GM21423 (cell line): ENCODE data around the gene MYO3B.
"Not testable (repeated sequence)": the region's sequence is repeated elsewhere in the genome, so short reads cannot be mapped to it uniquely, and the experiment has no call there.

Experiments
- ATAC-seq: cut with Tn5 transposase; IDR thresholded peaks from one replicate; pipeline ENCODE4 v1.9.1; 2021; ENCODE audit warnings: mild to moderate bottlenecking, moderate library complexity; ENCODE audit not compliant: unreplicated experiment

MYO3B gene

GRCh38 chr2:170336408-170336807 is 158.5 kb downstream of the MYO3B start:
- no peak for ATAC-seq

GRCh38 chr2:170336916-170337315 is 159.0 kb downstream of the MYO3B start:
- ATAC-seq = no peak

- ATAC-seq = no peak
Measured at GRCh38 chr2:170339322-170339721, 161.4 kb downstream of the MYO3B start.

GRCh38 chr2:170339750-170340692 is 162.1 kb downstream of the MYO3B start:
- no peak for ATAC-seq

- no peak for ATAC-seq
Measured at GRCh38 chr2:170340693-170341068, 162.7 kb downstream of the MYO3B start.

GRCh38 chr2:170341684-170342623 is 164.0 kb downstream of the MYO3B start:
- ATAC-seq = no peak

- ATAC-seq = no peak
Measured at GRCh38 chr2:170344663-170345346, 166.9 kb downstream of the MYO3B start.

GRCh38 chr2:170345607-170346006 is 167.7 kb downstream of the MYO3B start:
- no peak for ATAC-seq

GRCh38 chr2:170349269-170349668 is 171.3 kb downstream of the MYO3B start:
- not testable (repeated sequence) for ATAC-seq

- ATAC-seq = no peak
Measured at GRCh38 chr2:170350929-170351826, 173.2 kb downstream of the MYO3B start.

GRCh38 chr2:170353723-170354122 is 175.8 kb downstream of the MYO3B start:
- no peak for ATAC-seq

GRCh38 chr2:170354388-170354787 is 176.4 kb downstream of the MYO3B start:
- ATAC-seq = no peak

- no peak for ATAC-seq
Measured at GRCh38 chr2:170354855-170355780, 177.2 kb downstream of the MYO3B start.

- no peak for ATAC-seq
Measured at GRCh38 chr2:170359466-170359865, 181.5 kb downstream of the MYO3B start.

- no peak for ATAC-seq
Measured at GRCh38 chr2:170360546-170361089, 182.7 kb downstream of the MYO3B start.

GRCh38 chr2:170361090-170361936 is 183.4 kb downstream of the MYO3B start:
- peak; percentile 51 for ATAC-seq

- no peak for ATAC-seq
Measured at GRCh38 chr2:170362313-170362870, 184.4 kb downstream of the MYO3B start.
